GM08714 (cell line): Measurements from ENCODE around the gene GRID1.

Experiments
- H3K4me3 ChIP-seq: fragments of 200-500 bp; sonication (Bioruptor generic); 2 replicates; pipeline ENCODE4 v1.5.1; 2014; ENCODE audit warnings: mild to moderate bottlenecking, low read length, inconsistent platforms
- ZNF274 ChIP-seq: IDR thresholded peaks from 2 replicates; pipeline ENCODE4 v1.6.1; 2012; ENCODE audit warnings: mild to moderate bottlenecking, low read depth, low read length

Gene GRID1

DNA sequence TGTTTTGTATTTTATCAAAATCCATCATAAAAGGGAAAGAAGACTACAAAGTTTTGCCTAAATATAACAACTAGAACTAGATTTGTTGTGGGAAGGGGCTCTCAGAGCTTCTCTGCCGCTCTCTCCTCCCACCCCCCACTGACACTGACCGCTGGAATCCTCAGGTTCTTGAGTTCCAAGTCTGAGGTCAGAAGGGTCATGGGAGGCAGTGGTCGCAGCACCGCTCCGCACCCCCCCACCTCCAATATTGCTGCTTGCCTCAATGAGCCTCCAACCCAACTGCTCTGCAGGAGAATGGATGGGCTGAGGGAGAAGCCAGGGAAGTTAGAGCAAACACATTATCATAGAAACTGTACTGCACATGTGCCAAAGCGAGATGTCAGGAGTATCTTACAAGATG lies 359.4 kb downstream of the GRID1 start:
- TF ChIP-seq ZNF274, result no peak
- H3K4me3 ChIP-seq, result no peak overlapping the region

DNA sequence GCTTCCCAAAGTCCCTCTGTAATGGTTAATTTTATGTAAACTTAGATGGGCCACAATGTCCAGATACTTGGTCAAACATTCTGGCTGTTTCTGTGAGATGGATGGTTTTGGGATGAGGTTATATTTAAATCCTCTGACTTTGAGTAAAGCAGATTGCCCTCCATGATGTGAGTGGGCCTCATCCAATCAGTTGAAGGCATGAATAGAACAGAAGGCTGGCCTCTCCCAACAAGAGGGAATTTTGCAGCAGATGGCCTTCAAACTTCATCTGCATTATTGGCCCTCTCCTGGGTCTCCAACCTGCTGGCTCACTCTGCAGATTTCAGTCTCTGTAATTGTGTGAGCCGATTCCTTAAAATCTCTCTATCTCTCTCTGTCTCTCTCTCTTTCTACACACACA lies 362.3 kb downstream of the GRID1 start:
- H3K4me3 ChIP-seq, result no peak overlapping the region
- TF ChIP-seq ZNF274, result no peak

DNA sequence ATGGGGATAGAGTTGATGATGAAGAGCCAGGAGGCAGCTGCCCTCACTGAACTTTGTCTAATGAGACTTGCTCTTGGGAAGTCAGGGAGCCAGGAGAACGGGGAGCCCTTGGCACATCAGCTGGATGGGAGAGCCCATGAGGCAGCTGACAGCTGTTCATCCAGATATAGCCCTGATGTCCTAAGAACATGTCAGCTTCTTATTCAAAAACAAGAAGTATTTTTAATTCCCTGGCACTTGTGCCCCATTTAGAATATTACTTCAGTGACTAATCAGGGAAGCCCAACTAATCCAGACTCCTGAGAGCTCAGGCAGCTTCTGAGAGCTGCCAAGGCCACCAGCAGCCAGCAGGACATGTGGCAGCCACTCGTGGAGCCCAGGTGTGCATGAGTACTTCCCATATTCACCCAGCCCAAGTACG lies 363.4 kb downstream of the GRID1 start:
- H3K4me3 ChIP-seq, result no peak overlapping the region
- no peak for TF ChIP-seq ZNF274

DNA sequence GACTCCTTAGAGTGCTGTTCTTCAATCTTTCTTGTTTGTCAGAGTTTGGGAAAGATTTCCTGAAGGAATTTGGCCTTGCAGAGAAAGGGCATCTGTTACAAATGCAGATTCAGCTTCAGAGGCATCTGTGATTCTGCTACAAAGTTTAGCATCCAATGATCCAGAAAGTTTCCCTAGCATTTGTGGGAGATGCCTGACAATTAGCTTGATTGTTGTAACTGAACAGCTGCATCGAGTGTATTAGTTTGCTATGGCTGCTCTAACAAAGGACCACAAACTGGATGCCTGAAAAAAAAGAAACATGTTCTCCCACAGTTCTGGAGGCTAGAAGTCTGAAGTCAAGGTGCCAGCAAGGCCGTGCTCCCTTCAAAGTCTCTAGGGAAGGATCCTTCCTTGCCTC lies 365.1 kb downstream of the GRID1 start:
- no peak for TF ChIP-seq ZNF274

DNA sequence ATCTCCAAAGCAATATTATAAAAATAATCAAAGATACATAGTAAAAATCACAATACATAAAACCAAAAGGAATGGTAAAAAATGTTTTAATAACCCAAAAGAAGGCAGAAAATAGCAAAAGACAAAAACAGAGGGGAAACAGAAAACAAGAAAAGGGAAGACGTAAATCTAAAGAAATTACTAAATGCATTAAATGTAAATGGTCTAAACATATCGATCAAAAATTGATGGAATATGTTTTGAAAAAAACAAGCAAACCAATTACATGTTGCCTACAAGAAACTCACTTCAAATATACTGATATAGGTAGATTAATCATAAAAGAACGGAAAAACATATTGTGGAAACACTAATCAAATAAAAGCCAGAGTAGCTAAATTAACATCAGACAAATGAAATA lies 369.1 kb downstream of the GRID1 start:
- no peak overlapping the region for H3K4me3 ChIP-seq
- TF ChIP-seq ZNF274, result no peak

More for the DNA sequence above, 365.1 kb downstream of the GRID1 start:
- no peak overlapping the region for H3K4me3 ChIP-seq

DNA sequence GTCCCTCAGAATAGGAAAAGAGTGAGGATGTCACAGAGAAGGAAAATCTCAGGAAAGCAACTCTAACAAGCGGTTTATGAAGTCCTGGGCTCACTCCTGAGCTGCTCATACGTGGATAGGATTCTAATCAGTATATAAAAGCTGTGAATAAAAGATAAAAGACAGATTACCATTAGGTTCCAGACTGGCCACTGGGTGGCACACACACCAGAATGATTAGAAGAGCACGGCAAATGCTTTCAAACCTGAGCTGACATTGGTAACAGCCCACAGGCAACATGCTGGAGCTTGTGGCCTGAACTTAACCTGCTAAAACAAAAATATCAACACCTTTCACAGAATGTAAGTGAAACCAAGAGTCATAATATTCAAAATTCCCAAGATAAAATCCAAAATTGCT lies 370.8 kb downstream of the GRID1 start:
- TF ChIP-seq ZNF274, result no peak
- H3K4me3 ChIP-seq, result no peak overlapping the region

DNA sequence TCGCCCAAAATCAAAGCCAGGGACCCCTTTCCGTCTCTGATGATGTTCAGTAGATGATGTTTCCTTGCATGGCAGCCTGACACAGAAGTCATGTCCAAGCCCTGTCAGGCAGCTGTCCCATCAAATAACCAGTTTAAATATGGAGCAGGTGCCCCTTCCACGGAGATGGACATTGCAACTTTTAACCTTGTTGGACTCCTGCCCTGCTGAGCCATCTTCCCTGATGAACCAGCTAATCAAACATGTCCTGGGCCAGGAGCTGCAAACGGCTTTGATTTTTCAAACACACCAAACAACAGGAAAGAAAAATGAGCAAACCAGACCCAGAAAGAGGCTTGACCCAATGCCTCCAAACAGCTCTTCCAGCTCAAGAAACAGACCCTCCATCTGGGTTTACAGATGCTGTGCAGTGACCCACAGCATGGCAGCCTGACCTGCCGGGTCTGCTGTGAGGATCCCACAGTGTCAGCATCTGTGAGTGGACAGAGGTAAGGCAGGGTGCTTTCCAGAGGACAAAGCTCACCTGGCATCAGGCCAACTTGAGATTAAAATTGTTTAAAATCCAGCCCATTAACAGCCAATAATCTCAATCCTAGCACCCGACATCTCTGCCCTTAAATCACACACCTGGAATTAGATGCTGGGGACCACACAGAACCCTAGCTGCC lies 372.6 kb downstream of the GRID1 start:
- no peak for TF ChIP-seq ZNF274
- H3K4me3 ChIP-seq, result no peak overlapping the region

DNA sequence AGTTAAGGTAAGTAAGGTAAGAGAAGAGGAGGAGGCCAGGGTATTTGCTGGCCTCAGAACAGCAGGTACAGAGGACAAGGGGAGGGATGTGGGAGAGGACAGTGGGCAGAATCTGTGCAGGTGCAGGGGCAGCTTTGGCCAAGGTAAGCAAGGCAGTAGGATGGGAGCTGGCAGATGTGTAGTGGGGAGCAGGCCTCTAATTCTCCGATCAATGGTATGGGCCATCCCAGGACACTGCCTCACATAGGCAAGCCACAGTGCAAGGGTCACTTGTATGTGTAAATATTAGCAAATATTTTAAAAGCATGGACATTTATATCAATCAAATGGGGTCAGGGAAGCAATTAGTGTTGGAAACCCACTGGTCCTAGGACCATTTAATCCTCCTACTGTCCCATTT lies 373.5 kb downstream of the GRID1 start:
- TF ChIP-seq ZNF274, result no peak
- no peak overlapping the region for H3K4me3 ChIP-seq

DNA sequence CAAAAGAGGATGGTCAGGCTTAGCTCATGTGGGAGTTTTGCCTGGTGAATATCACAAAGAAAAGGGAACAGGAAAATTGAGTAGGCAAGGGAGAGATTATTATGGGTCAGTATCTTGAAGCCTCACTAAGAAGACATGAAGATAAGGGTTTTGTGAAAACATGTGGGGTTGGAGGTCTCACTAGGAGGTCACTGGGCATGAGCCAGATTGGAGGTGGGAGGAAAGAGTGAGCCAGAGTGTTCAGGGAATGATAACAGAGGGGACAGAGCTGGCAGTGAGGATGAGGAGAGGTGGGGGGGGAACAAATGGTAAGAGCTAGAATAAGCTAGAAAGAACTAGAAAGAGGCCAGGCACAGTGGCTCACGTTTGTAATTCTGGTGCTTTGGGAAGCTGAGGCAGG lies 374.3 kb downstream of the GRID1 start:
- TF ChIP-seq ZNF274, result no peak
- no peak overlapping the region for H3K4me3 ChIP-seq

DNA sequence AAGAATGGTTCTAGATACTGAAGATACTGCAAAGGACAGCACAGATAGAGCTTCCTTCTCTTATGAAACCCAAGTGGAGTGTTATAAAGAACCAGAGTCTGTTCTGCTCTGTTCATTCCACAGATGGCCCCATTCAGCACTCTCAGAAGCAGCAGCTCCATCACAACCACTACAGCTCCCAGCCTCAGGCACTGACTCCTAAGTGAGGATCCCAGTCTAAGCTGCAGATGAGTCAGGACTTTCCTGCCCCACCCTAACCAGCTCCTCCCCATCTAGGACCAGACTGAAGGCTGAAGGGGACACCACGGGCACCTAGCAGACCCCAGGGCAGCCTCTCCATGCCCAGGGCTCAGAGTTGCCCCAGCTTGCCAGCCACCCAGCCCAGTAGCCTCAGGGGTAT lies 379.8 kb downstream of the GRID1 start:
- no peak for TF ChIP-seq ZNF274
- no peak overlapping the region for H3K4me3 ChIP-seq

DNA sequence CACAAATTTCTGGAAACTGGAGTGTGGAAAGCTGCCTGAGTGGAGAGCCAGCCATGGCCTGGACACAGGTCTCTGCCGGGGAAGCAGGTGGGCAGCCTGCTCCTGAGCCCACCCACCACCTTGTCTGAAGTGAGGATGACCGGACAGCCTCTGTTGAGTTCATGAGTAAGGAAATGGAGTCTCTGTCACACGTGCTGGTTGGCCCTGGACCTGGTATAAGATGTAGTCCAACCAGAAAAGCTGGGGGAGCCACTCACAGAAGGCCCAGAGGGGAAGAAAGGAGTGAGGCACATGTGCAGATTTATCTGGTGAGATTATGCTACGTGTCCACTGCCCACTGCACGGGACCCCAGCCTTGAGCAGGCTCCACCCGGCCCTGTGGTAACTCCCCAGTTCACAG lies 383.5 kb downstream of the GRID1 start:
- no peak for TF ChIP-seq ZNF274
- no peak overlapping the region for H3K4me3 ChIP-seq

DNA sequence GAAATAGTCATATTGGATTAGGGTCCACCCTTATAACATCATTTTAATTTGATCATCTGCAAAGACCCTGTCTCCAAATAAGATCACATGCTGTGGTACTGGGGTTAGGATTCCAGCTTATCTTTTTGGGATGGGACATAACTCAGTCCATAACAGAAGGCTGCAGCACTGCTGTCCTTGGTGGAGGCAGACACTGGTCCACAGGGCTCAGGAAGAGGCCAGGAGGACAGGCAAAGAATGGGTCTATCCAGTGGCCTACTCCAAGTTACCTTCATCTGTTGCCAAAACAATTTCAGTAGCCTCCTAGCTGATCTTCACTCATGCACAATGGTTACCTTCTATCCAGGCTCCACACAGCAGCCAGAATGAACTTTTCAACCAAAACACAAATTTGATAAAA lies 387.0 kb downstream of the GRID1 start:
- TF ChIP-seq ZNF274, result no peak
- H3K4me3 ChIP-seq, result no peak overlapping the region

DNA sequence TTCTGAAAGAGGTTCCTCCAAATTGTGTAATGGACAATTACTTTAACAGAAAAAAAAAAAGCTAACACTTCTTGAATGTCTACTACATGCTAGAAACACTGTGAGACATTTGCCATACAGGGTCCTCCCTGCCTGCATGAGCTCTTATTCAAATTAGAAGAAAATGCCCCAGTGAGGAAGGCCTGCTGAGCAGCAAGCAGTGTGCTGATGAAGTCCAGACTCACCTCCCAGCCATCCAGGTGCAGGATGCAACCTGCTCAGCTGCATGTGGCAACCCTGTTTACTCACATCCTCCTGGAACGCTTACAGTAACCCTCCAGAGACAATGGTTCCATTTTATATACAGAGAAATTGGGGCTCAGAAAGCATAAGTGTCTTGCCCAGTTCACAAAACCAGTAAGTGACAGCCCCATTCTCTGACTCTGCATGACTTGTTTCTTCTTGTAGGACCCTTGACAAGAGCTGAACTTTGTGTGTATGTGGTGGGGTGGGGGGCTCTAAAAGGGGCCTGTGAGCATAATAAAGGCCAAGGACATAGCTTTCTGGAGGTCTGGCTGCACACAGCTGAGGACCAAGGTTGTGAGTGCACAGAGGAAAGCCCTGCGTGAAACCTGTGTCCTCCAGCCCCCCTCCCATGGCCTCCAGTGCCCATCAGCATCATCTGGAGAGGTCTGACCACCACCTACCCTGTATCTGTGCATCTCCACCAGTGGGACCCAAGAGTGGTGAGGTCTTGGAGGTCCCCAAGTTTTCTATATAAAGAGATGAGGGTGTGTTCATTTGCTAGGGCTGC lies 387.8 kb downstream of the GRID1 start:
- no peak overlapping the region for H3K4me3 ChIP-seq
- TF ChIP-seq ZNF274, result no peak

DNA sequence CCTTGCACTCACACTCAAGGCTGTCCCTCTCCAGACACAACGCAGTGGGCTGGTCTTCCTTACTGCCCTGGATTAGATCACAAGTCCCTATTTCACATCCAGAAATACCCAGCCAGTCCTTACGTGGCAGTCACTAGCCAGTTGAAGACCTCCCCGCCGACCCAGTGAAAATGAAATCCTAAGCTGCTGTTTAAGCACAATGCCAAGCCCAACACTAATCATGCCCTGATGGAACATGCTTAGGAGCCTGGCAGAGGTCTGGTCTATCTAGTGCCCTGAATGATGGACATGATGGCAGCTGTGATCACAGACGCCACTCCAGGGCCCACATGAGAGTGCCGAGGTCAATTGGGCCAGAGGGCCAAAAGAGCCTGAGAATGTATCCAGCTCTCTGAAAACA lies 389.0 kb downstream of the GRID1 start:
- no peak for TF ChIP-seq ZNF274
- H3K4me3 ChIP-seq, result no peak overlapping the region

DNA sequence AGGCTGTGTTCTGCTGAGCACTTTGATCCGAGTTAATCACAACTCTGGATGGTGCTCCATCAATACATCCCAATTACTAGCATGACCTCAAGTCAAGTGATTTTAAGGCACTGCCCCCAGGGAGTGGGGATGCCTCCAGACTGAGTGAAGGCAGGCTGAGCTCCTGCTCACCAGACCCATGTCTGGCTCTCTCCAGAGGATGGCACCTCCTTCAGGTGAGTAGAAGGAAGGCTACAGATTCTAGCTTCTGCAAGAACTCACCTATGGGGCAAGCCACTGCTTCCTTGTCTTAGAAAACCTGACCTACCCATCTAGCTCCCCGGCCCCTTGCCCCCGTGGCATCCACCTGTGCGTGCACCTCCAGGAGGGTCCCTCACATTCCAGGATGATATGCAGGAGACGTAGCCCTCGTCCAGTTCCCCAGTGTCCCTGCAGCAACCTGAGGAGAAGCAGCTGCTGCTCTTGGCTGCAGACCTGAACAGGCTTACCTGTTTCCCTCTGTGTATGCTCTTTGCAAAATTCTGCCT lies 390.3 kb downstream of the GRID1 start:
- no peak for TF ChIP-seq ZNF274
- H3K4me3 ChIP-seq, result no peak overlapping the region
